K562 (cell line): ENCODE measurements around the gene DYRK1A. TPM values are rescaled to one million over a fixed set of nuclear protein-coding genes. Genes with fewer than 3 reads are reported as not detected.

Experiments used
- AFF1 ChIP-seq, 2 experiments: fragments of 450-650 bp; IDR thresholded peaks; 2 replicates each; pipeline ENCODE4 v1.6.1; 2018; ENCODE audit warnings: mild to moderate bottlenecking in 2 of 2, low read depth in 1 of 2; ENCODE audit not compliant: partially characterized antibody in 2 of 2
- ATF7 ChIP-seq: fragments of 450-650 bp; IDR thresholded peaks from 2 replicates; pipeline ENCODE4 v1.7.1; 2014; ENCODE audit warnings: mild to moderate bottlenecking, moderate library complexity
- CBX1 ChIP-seq: sonication (generic); IDR thresholded peaks from 2 replicates; pipeline ENCODE4 v1.6.1; 2016; ENCODE audit warnings: antibody characterized with exemption, low read depth, mild to moderate bottlenecking
- CHD1 ChIP-seq: fragments of 200-600 bp; sonication (generic); IDR thresholded peaks from one replicate; pipeline ENCODE4 v1.6.1; 2012; ENCODE audit warnings: mild to moderate bottlenecking, moderate library complexity, low read length, inconsistent platforms
- ELK1 ChIP-seq: sonication (generic); formaldehyde crosslinking; IDR thresholded peaks from 2 replicates; pipeline ENCODE4 v1.8.1; 2022; ENCODE audit warnings: missing genetic modification reagents
- EP400 ChIP-seq: fragments of 450-650 bp; IDR thresholded peaks from 2 replicates; pipeline ENCODE4 v1.6.1; 2017; ENCODE audit warnings: antibody characterized with exemption, mild to moderate bottlenecking, moderate library complexity
- HBP1 ChIP-seq: fragments of 450-650 bp; formaldehyde crosslinking; IDR thresholded peaks from 2 replicates; pipeline ENCODE4 v1.4.0; 2022; ENCODE audit warnings: missing genetic modification characterization
- MEF2D ChIP-seq: conservative IDR thresholded peaks from 2 replicates; pipeline ENCODE4 v1.6.1; 2016; ENCODE audit warnings: low read depth, missing genetic modification characterization, missing compliant biosample characterization
- MYC ChIP-seq, 2 experiments: fragments of 250-450 bp in 1 of 2; sonication (Bioruptor Pico) in 1 of 2; IDR thresholded peaks; 2 replicates each; pipeline versions ENCODE4 v1.5.1 to v1.6.1; 2012 to 2021; ENCODE audit warnings: low read depth in 2 of 2, borderline replicate concordance in 1 of 2, improper control_type of control experiment in 1 of 2, low read length in 1 of 2, mild to moderate bottlenecking in 1 of 2, moderate library complexity in 1 of 2
- SMAD1 ChIP-seq: fragments of 150-350 bp; IDR thresholded peaks from 2 replicates; pipeline ENCODE4 v1.6.1; 2014; ENCODE audit warnings: low read length, low read depth; ENCODE audit not compliant: partially characterized antibody
- TAL1 ChIP-seq: fragments of 450-650 bp; IDR thresholded peaks from 2 replicates; pipeline ENCODE4 v1.6.1; 2016; ENCODE audit warnings: mild to moderate bottlenecking
- ZNF253 ChIP-seq: fragments of 250-450 bp; sonication (Bioruptor Pico); conservative IDR thresholded peaks from 2 replicates; pipeline ENCODE4 v1.6.1; 2021; ENCODE audit warnings: mild to moderate bottlenecking
- ZNF57 ChIP-seq: fragments of 450-650 bp; formaldehyde crosslinking; IDR thresholded peaks from 2 replicates; pipeline ENCODE4 v1.4.0; 2020; ENCODE audit warnings: mild to moderate bottlenecking, moderate library complexity
- polyA plus RNA-seq, 8 experiments: library from polyadenylated mRNA; depleted of rRNA in 4 of 8; stranded (reverse) in 5 of 8; unstranded in 3 of 8; fragments of >200 nt; fragmentation: Nextera tagmentation in 2 of 8; fragmentation: Illumina TruSeq in 1 of 8; extraction: Ambion mirVana in 2 of 8; extraction: Trizol in 1 of 8; gene quantifications; 2 replicates each; pipeline versions ENCODE4 v1.2.1 to v1.2.3, GENCODE V29; 2011 to 2014; ENCODE audit warnings: inconsistent platforms in 1 of 8, missing spikeins in 1 of 8
- total RNA-seq, 7 experiments: library from RNA; depleted of rRNA in 6 of 7; stranded (reverse); fragments of >200 nt in 6 of 7; fragmentation: Illumina TruSeq in 2 of 7; extraction: Trizol in 2 of 7; gene quantifications; 2 replicates each; pipeline versions ENCODE4 v1.2.1 to v1.2.3, GENCODE V29; 2011 to 2021; ENCODE audit warnings: low replicate concordance in 1 of 7

DYRK1A gene
- total and polyA plus RNA-seq, 9 of the 15 experiments (the other 6 are each of a cell fraction or from before 2014, with no cell fraction given), result 3.7 to 64.8 (median 42.3) TPM

- peak; percentile 68; the same call in 1 of the 2 replicates for TF ChIP-seq MYC (IDR thresholded peaks at IDR 0.05; ENCODE audit: low read depth, low read length)
- TF ChIP-seq MYC (CRISPR knock-in tag; IDR thresholded peaks at IDR 0.05; ENCODE audit: borderline replicate concordance, low read depth), result no peak
- no peak for TF ChIP-seq ZNF253
- no peak for TF ChIP-seq AFF1 (IDR thresholded peaks at IDR 0.05; ENCODE audit: low read depth in 1 of 2, partially characterized antibody in 2 of 2)
- TF ChIP-seq TAL1, result peak; percentile 48; the same call in 1 of the 2 replicates
- TF ChIP-seq SMAD1, result no peak
- no peak for TF ChIP-seq HBP1 (CRISPR knock-in tag)
- TF ChIP-seq ZNF57 (CRISPR knock-in tag), result no peak
- peak; percentile 40; the same call in 1 of the 2 replicates for TF ChIP-seq EP400
- TF ChIP-seq CBX1, result no peak
- TF ChIP-seq ELK1 (CRISPR knock-in tag), result no peak
- TF ChIP-seq ATF7, result peak; percentile 21; the same call in 1 of the 2 replicates
- TF ChIP-seq CHD1, result no peak
- TF ChIP-seq MEF2D (tag), result no peak
Measured at GRCh38 chr21:37450445-37450941, 83.9 kb downstream of the DYRK1A start (continued).
